K562 (cell line): ENCODE measurements around the gene RPL29. TPM values are rescaled to one million over a fixed set of nuclear protein-coding genes. Genes with fewer than 3 reads are reported as not detected.

Experiments used
- GTF2E2 ChIP-seq: fragments of 200-800 bp; sonication (Bioruptor generic); IDR thresholded peaks from 2 replicates; pipeline ENCODE4 v1.6.1; 2016; ENCODE audit warnings: missing genetic modification characterization, missing compliant biosample characterization
- RB1 ChIP-seq: fragments of 450-650 bp; IDR thresholded peaks from 2 replicates; pipeline ENCODE4 v1.6.1; 2017; ENCODE audit warnings: low read depth, mild to moderate bottlenecking
- SAFB ChIP-seq: fragments of 200-400 bp; formaldehyde crosslinking; IDR thresholded peaks from 2 replicates; pipeline ENCODE4 v1.6.1; 2017; ENCODE audit warnings: low read depth, low read length, borderline replicate concordance
- polyA plus RNA-seq, 8 experiments: library from polyadenylated mRNA; depleted of rRNA in 4 of 8; stranded (reverse) in 5 of 8; unstranded in 3 of 8; fragments of >200 nt; fragmentation: Nextera tagmentation in 2 of 8; fragmentation: Illumina TruSeq in 1 of 8; extraction: Ambion mirVana in 2 of 8; extraction: Trizol in 1 of 8; gene quantifications; 2 replicates each; pipeline versions ENCODE4 v1.2.1 to v1.2.3, GENCODE V29; 2011 to 2014; ENCODE audit warnings: inconsistent platforms in 1 of 8, missing spikeins in 1 of 8
- total RNA-seq, 7 experiments: library from RNA; depleted of rRNA in 6 of 7; stranded (reverse); fragments of >200 nt in 6 of 7; fragmentation: Illumina TruSeq in 2 of 7; extraction: Trizol in 2 of 7; gene quantifications; 2 replicates each; pipeline versions ENCODE4 v1.2.1 to v1.2.3, GENCODE V29; 2011 to 2021; ENCODE audit warnings: low replicate concordance in 1 of 7
- TF ChIP-seq, protein P1 (sequence below): fragments of 250-450 bp; sonication (Bioruptor Pico); IDR thresholded peaks from 2 replicates; pipeline ENCODE4 v1.4.0; 2020
- TF ChIP-seq, protein P2 (sequence below): fragments of 450-650 bp; IDR thresholded peaks from 2 replicates; pipeline ENCODE4 v1.6.1; 2014; ENCODE audit warnings: low read depth, mild to moderate bottlenecking, moderate library complexity, borderline replicate concordance
- TF ChIP-seq, protein P3 (sequence below): fragments of 450-650 bp; formaldehyde crosslinking; IDR thresholded peaks from 2 replicates; pipeline ENCODE4 v1.4.0; 2022; ENCODE audit warnings: missing genetic modification characterization

Gene RPL29
- total and polyA plus RNA-seq, 9 of the 15 experiments (the other 6 are each of a cell fraction or from before 2014, with no cell fraction given), result 568 to 1,475 (median 1,104) TPM

- TF ChIP-seq, protein P1, sequence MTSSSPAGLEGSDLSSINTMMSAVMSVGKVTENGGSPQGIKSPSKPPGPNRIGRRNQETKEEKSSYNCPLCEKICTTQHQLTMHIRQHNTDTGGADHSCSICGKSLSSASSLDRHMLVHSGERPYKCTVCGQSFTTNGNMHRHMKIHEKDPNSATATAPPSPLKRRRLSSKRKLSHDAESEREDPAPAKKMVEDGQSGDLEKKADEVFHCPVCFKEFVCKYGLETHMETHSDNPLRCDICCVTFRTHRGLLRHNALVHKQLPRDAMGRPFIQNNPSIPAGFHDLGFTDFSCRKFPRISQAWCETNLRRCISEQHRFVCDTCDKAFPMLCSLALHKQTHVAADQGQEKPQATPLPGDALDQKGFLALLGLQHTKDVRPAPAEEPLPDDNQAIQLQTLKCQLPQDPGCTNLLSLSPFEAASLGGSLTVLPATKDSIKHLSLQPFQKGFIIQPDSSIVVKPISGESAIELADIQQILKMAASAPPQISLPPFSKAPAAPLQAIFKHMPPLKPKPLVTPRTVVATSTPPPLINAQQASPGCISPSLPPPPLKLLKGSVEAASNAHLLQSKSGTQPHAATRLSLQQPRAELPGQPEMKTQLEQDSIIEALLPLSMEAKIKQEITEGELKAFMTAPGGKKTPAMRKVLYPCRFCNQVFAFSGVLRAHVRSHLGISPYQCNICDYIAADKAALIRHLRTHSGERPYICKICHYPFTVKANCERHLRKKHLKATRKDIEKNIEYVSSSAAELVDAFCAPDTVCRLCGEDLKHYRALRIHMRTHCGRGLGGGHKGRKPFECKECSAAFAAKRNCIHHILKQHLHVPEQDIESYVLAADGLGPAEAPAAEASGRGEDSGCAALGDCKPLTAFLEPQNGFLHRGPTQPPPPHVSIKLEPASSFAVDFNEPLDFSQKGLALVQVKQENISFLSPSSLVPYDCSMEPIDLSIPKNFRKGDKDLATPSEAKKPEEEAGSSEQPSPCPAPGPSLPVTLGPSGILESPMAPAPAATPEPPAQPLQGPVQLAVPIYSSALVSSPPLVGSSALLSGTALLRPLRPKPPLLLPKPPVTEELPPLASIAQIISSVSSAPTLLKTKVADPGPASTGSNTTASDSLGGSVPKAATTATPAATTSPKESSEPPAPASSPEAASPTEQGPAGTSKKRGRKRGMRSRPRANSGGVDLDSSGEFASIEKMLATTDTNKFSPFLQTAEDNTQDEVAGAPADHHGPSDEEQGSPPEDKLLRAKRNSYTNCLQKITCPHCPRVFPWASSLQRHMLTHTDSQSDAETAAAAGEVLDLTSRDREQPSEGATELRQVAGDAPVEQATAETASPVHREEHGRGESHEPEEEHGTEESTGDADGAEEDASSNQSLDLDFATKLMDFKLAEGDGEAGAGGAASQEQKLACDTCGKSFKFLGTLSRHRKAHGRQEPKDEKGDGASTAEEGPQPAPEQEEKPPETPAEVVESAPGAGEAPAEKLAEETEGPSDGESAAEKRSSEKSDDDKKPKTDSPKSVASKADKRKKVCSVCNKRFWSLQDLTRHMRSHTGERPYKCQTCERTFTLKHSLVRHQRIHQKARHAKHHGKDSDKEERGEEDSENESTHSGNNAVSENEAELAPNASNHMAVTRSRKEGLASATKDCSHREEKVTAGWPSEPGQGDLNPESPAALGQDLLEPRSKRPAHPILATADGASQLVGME (CRISPR knock-in tag), result no peak
- TF ChIP-seq, protein P2, sequence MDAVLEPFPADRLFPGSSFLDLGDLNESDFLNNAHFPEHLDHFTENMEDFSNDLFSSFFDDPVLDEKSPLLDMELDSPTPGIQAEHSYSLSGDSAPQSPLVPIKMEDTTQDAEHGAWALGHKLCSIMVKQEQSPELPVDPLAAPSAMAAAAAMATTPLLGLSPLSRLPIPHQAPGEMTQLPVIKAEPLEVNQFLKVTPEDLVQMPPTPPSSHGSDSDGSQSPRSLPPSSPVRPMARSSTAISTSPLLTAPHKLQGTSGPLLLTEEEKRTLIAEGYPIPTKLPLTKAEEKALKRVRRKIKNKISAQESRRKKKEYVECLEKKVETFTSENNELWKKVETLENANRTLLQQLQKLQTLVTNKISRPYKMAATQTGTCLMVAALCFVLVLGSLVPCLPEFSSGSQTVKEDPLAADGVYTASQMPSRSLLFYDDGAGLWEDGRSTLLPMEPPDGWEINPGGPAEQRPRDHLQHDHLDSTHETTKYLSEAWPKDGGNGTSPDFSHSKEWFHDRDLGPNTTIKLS, result peak; percentile 38; the same call in 1 of the 2 replicates
- no peak for TF ChIP-seq SAFB
- peak; percentile 91 for TF ChIP-seq RB1
- TF ChIP-seq, protein P3, sequence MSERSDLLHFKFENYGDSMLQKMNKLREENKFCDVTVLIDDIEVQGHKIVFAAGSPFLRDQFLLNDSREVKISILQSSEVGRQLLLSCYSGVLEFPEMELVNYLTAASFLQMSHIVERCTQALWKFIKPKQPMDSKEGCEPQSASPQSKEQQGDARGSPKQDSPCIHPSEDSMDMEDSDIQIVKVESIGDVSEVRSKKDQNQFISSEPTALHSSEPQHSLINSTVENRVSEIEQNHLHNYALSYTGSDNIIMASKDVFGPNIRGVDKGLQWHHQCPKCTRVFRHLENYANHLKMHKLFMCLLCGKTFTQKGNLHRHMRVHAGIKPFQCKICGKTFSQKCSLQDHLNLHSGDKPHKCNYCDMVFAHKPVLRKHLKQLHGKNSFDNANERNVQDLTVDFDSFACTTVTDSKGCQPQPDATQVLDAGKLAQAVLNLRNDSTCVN (CRISPR knock-in tag), result peak; percentile 51; the same call in 1 of the 2 replicates
- TF ChIP-seq GTF2E2 (tag), result peak; percentile 88
Observed at GRCh38 chr3:51995346-51996163, at the start of gene RPL29 (continued).
